Urinary bladder (tissue), 4 donors: ENCODE measurements around the gene MCU. TPM values are rescaled to one million over a fixed set of nuclear protein-coding genes. Genes with fewer than 3 reads are reported as not detected.
"Not testable (repeated sequence)": the region's sequence is repeated elsewhere in the genome, so short reads cannot be mapped to it uniquely, and the experiment has no call there.

Experiments used
- DNase-seq: peaks from one replicate; pipeline ENCODE4 v3.0.0-alpha.2; 2015; ENCODE audit errors: extremely low spot score
- H3K27ac ChIP-seq: one replicate; pipeline ENCODE4 v1.5.1; 2013; ENCODE audit warnings: low read depth, mild to moderate bottlenecking, moderate library complexity
- H3K36me3 ChIP-seq: one replicate; pipeline ENCODE4 v1.6.1; 2013; ENCODE audit warnings: mild to moderate bottlenecking, moderate library complexity; ENCODE audit not compliant: insufficient read depth
- H3K4me1 ChIP-seq: one replicate; pipeline ENCODE4 v1.6.1; 2013; ENCODE audit warnings: mild to moderate bottlenecking, moderate library complexity; ENCODE audit not compliant: insufficient read depth
- H3K4me3 ChIP-seq: one replicate; pipeline ENCODE4 v1.5.1; 2013; ENCODE audit warnings: low read depth, low read length
- WGBS: extraction: QIAGEN DNeasy Blood & Tissue Kit; methylation state at CpG from one replicate; pipeline ENCODE4 v1.1.7; 2013; 5-methylcytosine and 5-hydroxymethylcytosine counted together
- polyA plus RNA-seq: library from polyadenylated mRNA; stranded (reverse); fragments of 200-250 nt; gene quantifications from one replicate; pipeline ENCODE4 v1.2.3, GENCODE V29; 2013
- total RNA-seq: library from RNA; depleted of rRNA; stranded (reverse); fragments of >200 nt; gene quantifications from one replicate; pipeline ENCODE4 v1.2.3, GENCODE V29; 2014
- donor health status: healthy with polysubstance abuse.
- donor health status: healthy.

Gene MCU
- total and polyA plus RNA-seq, 2 donors = 17.6 to 65.7 TPM

DNA sequence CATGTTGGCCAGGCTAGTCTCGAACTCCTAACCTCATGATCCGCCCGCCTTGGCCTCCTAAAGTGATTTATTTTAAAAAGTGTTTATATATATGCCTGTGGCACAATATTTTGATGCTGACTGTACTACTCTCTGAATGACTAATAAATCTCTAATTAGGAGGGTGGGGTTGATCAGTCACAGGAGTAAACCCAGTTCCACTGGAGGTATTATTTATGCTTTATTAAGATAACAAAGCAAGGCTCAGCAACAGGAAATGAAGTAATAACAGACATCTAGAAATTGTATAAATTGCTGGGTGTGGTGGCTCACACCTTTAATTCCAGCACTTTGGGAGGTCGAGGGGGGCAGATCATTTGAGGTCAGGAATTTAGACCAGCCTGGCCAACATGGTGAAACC lies 26.0 kb upstream of the MCU start:
- no peak for DNase-seq
- Histone ChIP-seq H3K27ac (no peak overlapping the region), H3K4me1 (no peaks in the 10 kb centered on the region), H3K4me3 (no peak overlapping the region), H3K36me3 (no peaks in the 10 kb centered on the region)
- 86% methylated on average over 4 of the region's 4 CpGs for WGBS

DNA sequence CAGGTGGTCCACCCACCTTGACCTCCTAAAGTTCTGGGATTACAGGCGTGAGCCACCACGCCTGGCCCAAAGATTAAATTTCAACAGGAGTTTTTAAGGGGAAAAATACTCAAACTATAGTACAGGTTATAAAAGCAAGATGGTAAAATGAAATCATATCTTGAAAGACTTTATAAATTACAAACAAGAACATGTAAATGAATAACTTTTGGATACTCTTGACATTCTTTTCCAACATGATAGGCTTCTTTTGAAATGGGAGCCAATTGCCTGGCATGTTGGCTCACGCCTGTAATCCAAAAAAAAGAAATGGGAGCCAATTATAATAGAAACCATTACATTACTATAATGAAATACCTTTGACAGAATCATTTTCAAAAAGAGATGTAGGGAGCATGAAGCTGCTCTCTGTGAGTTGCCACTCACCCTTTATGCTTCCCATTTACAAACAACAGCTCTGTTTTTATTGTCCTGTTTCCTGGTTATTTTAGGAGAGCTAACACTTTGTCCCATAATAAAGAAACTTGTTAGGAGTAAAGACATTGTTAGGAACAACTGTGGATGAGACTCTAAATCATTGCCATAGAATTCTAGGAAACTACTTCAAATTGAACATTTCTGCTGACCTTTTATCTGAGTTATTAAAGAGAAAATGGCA lies 24.6 kb upstream of the MCU start:
- WGBS = 90% methylated on average over 3 of the region's 3 CpGs
- no peaks in the 10 kb centered on the region for H3K36me3 ChIP-seq
- no peak for DNase-seq

DNA sequence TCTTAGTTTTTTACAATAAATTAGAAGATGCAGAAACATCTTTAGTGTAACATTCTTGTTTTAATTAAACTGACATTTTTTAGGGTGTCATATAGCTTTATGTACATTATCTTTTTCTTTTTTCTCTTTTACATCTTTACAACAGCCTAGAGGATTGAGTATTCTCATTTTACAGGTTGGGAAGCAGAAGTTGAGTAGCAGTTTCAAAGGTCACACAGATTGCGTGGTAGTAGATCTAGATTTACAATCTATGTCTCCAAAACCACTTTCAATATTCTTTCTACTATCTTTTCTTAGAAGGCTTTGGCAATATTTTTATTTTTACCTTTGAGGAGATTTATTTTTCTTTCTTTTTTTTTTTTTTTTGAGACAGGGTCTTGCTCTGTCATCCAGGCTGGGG lies 18.7 kb upstream of the MCU start:
- WGBS = 92% methylated on average over 1 of the region's 1 CpG
- no peak overlapping the region for H3K4me3 ChIP-seq
- no peaks in the 10 kb centered on the region for H3K36me3 ChIP-seq
- no peaks in the 10 kb centered on the region for H3K4me1 ChIP-seq
- no peak for DNase-seq
- no peak overlapping the region for H3K27ac ChIP-seq

More for the DNA sequence above, 24.6 kb upstream of the MCU start:
- no peaks in the 10 kb centered on the region for H3K4me1 ChIP-seq
- no peak overlapping the region for H3K4me3 ChIP-seq
- no peak overlapping the region for H3K27ac ChIP-seq

DNA sequence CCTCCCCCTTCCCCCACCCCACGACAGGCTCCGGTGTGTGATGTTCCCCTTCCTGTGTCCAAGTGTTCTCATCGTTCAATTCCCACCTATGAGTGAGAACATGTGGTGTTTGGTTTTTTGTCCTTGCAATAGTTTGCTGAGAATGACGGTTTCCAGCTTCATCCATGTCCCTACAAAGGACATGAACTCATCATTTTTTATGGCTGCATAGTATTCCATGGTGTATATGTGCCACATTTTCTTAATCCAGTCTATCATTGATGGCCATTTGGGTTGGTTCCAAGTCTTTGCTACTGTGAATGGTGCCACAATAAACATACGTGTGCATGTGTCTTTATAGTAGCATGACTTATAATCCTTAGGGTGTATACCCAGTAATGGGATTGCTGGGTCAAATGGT lies 17.8 kb upstream of the MCU start:
- WGBS = 96% methylated on average over 5 of the region's 5 CpGs
- not testable (repeated sequence) for H3K4me3 ChIP-seq, H3K4me1 ChIP-seq, H3K27ac ChIP-seq, DNase-seq, H3K36me3 ChIP-seq

DNA sequence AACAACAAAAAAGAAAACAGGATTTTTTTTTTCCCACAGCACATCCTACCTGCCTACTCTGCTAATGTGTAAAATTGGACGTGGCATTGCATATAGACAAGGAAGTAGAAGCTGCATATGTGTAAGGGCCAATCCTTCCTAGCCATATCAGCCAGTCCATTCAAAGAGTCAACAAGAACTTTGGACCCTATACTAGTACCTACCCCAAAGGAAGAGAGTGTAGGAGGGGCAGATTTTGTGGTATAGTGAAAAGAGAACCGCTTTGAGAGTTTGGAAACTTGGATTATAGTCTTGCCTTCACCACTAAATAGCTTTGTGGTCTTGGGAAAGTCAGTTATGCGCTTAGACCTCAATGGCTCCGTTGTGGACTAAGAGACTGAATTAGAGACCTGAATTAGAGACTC lies 12.1 kb upstream of the MCU start:
- no peak for DNase-seq
- Histone ChIP-seq H3K27ac (no peak overlapping the region), H3K36me3 (no peaks in the 10 kb centered on the region), H3K4me1 (no peaks in the 10 kb centered on the region), H3K4me3 (no peak overlapping the region)
- 92% methylated on average over 4 of the region's 4 CpGs for WGBS

DNA sequence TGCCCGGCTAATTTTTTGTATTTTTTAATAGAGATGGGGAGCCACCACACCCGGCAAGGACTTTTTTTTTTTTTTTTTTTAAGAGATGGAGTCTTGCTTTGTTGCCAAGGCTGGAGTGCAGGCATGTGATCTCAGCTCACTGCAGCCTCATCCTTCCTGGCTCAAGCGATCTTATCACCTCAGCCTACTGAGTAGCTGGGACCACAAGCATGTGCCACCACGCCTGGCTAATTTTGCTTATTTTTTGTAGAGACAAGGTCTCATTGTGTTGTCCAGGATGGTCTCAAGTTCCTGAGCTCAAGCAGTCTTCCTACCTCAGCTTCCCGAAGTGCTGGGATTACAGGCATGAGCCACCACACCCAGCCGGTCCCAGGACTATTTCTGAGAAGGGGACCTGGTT lies 9.3 kb upstream of the MCU start:
- 71% methylated on average over 6 of the region's 6 CpGs for WGBS
- Histone ChIP-seq H3K27ac (no peak overlapping the region), H3K36me3 (no peaks in the 10 kb centered on the region), H3K4me1 (no peaks in the 10 kb centered on the region), H3K4me3 (no peak overlapping the region)
- no peak for DNase-seq

DNA sequence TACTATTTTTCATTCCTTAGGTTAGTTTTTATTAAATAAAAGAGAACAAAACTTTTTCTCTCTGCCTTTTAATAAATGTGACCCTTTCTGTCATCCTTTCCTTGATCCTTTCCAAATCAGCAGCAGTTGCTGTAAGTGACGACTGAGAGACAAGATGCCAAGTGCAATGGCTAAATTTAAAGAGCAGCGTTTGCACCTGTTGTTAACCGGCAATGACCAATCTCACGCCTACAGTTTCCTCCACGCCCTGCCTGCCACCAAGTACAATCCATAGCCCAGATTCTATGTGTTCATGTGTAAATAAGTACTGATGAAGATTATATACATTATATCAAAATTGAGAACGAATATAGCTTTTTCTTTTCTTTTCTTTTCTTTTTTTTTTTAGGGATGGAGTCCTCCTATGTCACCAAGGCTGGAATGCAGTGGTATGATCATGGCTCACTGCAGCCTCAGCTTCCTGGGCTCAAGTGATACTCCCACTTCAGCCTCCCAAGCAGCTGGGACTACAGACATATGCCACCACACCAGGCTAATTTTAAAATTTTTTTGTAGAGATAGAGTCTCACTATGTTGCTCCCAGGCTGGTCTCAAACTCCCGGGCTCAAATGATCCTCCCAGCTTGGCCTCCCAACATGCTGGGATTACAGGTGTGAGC lies 6.5 kb upstream of the MCU start:
- WGBS = 88% methylated on average over 7 of the region's 7 CpGs
- Histone ChIP-seq H3K4me3 (no peak overlapping the region), H3K4me1 (no peaks in the 10 kb centered on the region), H3K27ac (no peak overlapping the region), H3K36me3 (no peaks in the 10 kb centered on the region)
- no peak for DNase-seq

DNA sequence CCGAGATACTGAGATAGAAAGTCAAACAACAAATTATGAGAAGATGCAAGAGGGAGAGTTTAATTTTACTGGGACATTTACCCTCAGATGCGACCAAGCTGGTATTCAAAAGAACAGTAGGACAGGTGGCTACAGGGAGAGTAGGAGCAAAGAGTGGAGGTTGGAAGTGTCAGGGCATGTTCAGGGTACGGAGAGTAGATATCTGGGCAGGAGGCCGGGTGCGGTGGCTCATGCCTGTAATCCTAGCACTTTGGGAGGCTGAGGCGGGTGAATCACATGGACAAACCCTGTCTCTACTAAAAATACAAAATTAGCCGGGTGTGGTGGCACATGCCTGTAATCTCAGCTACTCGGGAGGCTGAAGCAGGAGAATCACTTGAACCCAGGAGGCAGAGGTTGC lies 5.5 kb upstream of the MCU start:
- H3K36me3 ChIP-seq, DNase-seq, H3K4me1 ChIP-seq, H3K4me3 ChIP-seq, H3K27ac ChIP-seq: not testable (repeated sequence)
- 89% methylated on average over 8 of the region's 8 CpGs for WGBS

DNA sequence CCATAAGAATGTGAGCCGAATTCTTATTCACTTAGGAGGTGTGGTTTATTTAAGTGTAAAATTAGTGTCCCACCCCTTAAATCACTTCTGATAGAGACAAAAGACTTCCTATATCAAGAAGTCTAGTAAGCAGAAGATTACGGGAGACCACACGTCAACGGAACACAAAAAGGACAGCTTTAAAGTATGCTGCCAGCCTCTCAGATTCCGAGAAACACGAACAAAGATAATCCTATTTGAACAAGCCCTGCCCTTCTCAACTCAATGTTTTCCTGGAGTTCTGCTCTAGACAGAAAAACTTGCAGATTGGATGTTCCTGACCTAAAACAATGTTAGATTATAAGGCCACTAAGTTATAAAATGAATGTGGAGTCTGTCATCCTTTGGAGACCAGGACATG lies 4.9 kb upstream of the MCU start:
- no peak for DNase-seq
- Histone ChIP-seq H3K4me3 (no peak overlapping the region), H3K36me3 (no peaks in the 10 kb centered on the region), H3K27ac (no peak overlapping the region), H3K4me1 (no peaks in the 10 kb centered on the region)
- WGBS = 67% methylated on average over 6 of the region's 6 CpGs

DNA sequence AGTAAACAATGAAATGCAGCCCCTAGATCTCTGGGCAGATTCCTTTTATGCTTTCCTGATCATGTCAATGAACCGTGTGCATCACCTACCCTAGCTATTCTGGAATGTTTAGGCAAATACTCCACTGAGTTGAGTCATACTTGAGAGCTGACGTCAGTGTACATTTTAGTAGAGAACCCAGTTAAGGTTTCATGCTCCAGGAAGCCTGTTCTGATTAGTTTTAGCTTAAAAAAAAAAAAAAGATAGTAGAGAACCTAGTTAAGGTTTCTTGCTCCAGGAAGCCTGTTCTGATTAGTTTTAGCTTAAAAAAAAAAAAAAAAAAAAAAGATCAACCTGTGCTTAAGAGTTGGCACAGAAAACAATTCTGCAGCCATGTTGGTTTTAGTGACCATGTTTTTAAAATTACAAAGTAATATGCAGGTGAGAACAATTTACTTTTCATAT lies 3.7 kb upstream of the MCU start:
- 35% methylated on average over 2 of the region's 2 CpGs for WGBS
- no peaks in the 10 kb centered on the region for H3K4me1 ChIP-seq
- H3K27ac ChIP-seq = no peak overlapping the region
- DNase-seq = no peak
- H3K36me3 ChIP-seq = no peaks in the 10 kb centered on the region
- no peak overlapping the region for H3K4me3 ChIP-seq

DNA sequence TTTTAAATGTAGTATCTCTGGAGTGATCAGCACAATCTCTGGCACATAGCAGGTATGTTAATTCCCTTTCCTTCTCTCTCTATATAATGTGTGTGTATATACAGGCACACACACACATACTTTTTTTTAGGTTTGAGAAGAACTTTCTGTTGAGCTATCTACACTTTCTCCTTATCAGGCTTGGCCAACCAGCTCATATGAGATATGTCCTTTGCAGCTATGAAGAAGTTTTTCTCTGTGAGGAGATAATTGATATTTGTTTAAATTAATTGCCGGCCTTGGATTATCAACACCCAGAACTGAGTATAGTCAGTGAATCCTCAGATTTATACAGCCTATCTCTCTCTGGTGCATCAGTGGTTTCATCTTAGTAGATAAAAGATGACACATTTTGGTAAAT lies 2.3 kb upstream of the MCU start:
- Histone ChIP-seq H3K36me3 (no peaks in the 10 kb centered on the region), H3K4me3 (no peak overlapping the region), H3K4me1 (no peaks in the 10 kb centered on the region), H3K27ac (no peak overlapping the region)
- no peak for DNase-seq
- 75% methylated on average over 1 of the region's 1 CpG for WGBS

DNA sequence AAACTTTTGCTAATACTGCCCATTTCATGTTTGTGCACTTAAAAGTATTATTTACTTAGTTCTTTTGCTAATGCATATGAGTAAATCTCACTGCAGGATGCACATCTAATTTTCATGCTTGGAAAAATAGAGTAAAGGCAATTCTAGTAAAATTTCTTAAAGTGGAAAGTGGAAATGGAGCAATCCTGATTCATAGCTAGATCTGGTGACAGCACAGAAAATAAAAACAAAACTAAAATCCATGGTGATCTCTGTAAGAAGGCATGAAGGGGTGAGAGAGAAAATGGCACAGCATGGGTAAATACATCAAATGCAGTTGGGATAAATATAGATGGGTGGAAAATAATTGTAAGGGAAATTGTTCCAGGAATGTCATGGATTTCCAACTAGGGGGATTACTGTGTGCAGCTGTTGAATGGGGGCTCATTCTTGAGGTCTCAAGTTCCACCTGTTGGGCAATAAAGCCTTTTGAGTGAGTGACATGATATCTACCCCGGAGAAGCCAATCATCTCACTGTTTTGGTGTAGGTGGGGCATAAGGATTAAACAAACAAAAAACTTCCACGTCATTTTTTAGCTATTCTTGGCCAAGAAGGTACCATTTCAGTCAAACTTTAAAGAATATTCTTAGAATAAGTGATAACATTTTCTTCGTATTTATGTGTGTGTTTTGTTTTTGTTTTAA lies 1.7 kb upstream of the MCU start:
- Histone ChIP-seq H3K4me1 (no peaks in the 10 kb centered on the region), H3K4me3 (no peak overlapping the region), H3K36me3 (no peaks in the 10 kb centered on the region), H3K27ac (no peak overlapping the region)
- DNase-seq = no peak
- WGBS = 58% methylated on average over 3 of the region's 3 CpGs

DNA sequence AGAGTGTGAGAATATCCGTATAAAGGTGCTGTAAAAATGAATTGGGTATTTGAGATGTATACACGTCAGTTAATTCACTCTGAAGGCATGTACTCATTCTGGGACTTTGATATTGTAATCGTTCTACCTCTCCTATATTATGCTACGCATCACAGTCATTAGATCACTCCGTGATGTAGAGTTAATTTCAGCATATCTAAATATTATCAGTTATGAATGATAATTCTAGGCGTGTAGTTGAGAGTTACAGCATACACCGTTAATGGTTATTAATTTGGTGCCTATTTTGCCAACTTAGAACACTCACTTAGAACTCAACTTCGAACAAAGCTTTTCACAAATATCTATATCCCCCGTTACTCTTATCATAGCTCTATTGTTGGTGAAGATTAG lies 477 bp upstream of the MCU start:
- Histone ChIP-seq H3K4me1 (no peaks in the 10 kb centered on the region), H3K36me3 (no peaks in the 10 kb centered on the region), H3K27ac (no peak overlapping the region), H3K4me3 (no peak overlapping the region)
- DNase-seq = no peak
- 44% methylated on average over 9 of the region's 9 CpGs for WGBS

DNA sequence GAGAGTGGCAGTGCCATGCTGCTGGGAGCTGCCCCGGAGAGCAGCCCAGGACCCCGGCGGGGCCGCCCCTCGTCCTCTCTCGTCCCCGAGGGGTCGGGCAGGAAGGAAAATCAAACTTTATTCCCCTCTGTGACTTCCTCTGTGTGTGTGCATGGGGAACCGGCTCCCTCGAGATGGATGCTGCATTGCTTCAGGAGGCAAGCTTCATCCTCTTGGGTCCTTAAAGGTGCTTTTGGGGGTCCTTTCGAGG lies 726 bp downstream of the MCU start:
- under 1% methylated on average over 11 of the region's 11 CpGs for WGBS
- peak overlapping the region; percentile 95 for H3K4me3 ChIP-seq
- DNase-seq = no peak
- H3K4me1 ChIP-seq = no peaks in the 10 kb centered on the region
- H3K27ac ChIP-seq = no peak overlapping the region
- no peaks in the 10 kb centered on the region for H3K36me3 ChIP-seq
